SHP77 treated with DMSO at 0.1 percent for 48 hours (cell line): ENCODE data around the gene FXYD5.

ENCODE experiments used
- DNase-seq: peaks from one replicate; lab custom pipeline; 2025; lab: John Stamatoyannopoulos, UW

The FXYD5 gene

GRCh38 chr19:35216016-35216832, 61.7 kb downstream of the FXYD5 start:
- DNase-seq, result no peak

GRCh38 chr19:35216833-35217648, 62.5 kb downstream of the FXYD5 start:
- DNase-seq, result no peak

GRCh38 chr19:35217649-35217990, 63.1 kb downstream of the FXYD5 start:
- no peak for DNase-seq

GRCh38 chr19:35219008-35219407, 64.5 kb downstream of the FXYD5 start:
- DNase-seq, result no peak
